ENCODE data around the gene DPEP1.
"Not testable (repeated sequence)": the region's sequence is repeated elsewhere in the genome, so short reads cannot be mapped to it uniquely, and the experiment has no call there.

Gene DPEP1

GRCh38 chr16:89613231-89613953, at the start of gene DPEP1:
TSS of gene DPEP1 (plus strand) at chr16:89613642. CDS start at chr16:89630411, 16,769 bp downstream.
- no peak for DNase-seq

DNA sequence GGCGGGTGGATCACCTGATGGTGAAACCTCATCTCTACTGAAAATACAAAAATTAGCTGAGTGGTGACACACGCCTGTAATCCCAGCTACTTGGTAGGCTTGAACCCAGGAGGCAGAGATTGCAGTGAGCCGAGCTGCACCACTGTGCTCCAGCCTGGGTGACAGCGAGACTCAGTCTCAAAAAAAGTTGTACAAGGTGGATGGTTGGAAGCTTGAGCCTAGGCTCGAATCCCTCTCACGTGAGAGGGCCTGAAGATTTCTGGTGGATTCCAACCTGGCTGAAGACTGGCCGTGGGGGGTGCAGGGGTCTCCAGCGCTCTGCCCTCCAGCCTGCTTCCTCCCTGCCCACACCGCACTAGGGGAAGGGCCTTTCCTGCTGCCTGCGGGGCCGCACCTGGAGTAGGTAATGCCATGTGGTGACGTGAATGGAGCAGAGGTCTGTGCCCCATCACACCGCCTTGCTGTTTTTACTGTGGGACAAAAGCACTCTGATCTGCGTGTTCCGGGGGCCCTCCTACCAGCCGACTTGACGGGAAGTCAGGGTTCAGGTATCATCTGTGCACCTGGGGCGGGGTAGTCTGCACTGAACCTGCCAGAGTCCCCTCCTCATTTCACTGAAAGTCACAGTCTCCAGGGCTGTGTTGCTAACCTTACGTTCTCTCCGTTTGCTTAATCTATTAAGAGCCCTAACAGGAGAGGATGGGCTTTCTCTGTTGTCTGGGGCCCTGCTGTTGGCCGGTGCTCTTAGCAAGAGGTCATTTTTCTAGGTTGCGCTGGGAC, 48.8 kb upstream of the DPEP1 start:
- DNase-seq: no peak

- DNase-seq: no peak
These were observed 48.3 kb upstream of the DPEP1 start for GRCh38 chr16:89565256-89565505.

GRCh38 chr16:89565506-89566372, 47.7 kb upstream of the DPEP1 start:
- DNase-seq: peak; percentile 45

DNA sequence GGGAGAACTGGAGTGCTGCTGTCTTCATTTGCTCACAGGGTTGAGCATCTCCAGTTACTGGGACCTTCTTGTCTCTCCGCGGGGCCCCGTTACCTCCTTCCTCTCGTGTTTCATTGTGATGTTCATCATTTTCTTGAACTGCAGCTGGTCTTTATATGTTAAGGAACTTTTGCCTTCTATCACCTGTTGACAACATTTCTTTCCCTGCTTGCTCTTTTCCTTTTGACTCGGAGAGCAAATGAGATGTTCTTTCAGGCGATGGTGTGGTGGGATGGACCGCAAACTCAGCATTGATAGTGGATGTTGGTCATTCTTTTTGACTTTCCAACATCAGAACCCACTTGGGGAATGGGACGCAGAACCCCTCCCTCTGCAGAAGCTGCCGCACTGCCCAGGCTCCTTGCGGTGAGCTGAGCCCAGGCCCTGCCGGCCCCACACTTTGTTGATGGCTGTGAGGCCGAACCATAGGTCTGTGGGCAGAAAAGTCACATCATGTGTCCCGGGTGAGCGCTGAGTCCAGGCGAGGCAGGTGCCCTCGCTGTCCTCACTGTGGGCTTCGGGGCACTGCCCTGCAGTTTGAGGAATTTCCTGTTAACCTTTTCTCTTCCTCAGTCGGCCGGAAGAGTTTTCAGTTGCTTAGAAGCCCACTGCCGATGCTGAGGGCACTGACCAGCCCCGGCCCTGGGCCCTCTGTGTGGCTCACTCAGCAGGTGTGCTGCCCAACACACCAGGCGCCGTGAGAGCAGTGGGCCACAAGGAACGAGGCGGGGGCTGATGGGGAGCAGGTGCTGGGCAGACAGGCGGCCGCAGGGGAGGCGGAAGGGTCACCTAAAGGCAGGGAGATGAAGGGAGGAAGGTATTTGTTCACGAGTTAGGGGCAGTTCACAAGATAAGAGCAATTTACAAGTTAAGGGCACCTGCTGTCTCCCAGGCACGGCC, 45.5 kb upstream of the DPEP1 start:
- no peak for DNase-seq

- no peak for DNase-seq
These were observed 43.7 kb upstream of the DPEP1 start for GRCh38 chr16:89569506-89570341.

GRCh38 chr16:89570342-89570923, 43.0 kb upstream of the DPEP1 start:
- no peak for DNase-seq

DNA sequence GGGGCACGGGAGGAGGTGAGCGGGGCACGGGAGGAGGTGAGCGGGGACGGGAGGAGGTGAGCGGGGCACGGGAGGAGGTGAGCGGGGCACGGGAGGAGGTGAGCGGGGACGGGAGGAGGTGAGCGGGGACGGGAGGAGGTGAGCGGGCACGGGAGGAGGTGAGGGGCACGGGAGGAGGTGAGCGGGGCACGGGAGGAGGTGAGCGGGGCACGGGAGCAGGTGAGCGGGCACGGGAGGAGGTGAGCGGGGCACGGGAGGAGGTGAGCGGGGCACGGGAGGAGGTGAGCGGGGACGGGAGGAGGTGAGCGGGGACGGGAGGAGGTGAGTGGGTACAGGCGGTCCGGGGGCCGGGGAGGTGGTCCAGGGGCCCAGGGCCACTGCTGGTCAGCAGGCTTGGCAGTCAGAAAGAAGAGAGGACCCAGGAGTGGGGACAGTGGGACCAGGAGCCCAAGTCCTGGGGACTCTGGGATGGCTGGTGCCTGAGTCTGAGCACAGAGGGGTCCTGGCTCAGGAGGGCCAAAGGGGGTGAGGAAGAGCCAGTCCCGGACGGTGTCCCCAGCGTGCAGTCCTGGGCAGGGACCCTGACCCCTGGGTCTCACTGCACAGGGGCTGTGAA, 42.4 kb upstream of the DPEP1 start:
- DNase-seq: not testable (repeated sequence)

- no peak for DNase-seq
These were observed 41.8 kb upstream of the DPEP1 start for GRCh38 chr16:89571636-89572035.

GRCh38 chr16:89572073-89572484, 41.4 kb upstream of the DPEP1 start:
- no peak for DNase-seq

DNA sequence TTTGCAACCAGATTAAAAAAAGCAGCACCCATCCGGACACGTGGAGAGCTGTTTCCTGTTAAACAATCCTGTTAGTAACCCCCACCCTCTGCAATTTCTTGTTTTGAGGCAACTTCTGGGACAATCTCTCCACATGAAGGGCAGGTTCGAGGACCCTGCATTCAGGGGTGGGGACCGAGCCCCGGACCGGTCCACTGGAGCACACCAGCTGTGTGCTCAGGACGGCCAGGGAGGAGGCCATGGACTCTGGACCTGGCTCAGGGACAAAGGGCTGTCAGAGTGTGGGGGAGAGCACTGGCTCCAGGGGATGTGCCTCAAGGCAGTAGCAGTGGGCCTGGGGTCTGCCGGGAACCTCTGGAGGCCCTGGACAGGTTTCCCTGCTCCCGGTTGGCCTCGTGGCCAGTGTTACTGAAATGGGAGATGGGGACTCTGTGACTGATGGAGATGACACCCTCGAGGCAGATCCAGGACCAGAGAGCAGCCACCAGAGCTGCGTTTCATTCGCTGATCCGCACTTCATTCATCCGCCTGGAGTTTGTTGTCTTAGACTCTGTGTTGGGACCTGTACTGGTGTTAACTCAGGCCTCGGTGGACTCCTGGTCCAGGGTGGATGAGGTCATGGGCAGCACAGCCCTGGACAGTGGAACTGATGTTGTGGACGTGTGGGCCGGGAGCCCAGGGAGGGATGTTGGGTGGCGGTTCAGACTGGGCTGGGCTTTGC, 40.8 kb upstream of the DPEP1 start:
- no peak for DNase-seq

DNA sequence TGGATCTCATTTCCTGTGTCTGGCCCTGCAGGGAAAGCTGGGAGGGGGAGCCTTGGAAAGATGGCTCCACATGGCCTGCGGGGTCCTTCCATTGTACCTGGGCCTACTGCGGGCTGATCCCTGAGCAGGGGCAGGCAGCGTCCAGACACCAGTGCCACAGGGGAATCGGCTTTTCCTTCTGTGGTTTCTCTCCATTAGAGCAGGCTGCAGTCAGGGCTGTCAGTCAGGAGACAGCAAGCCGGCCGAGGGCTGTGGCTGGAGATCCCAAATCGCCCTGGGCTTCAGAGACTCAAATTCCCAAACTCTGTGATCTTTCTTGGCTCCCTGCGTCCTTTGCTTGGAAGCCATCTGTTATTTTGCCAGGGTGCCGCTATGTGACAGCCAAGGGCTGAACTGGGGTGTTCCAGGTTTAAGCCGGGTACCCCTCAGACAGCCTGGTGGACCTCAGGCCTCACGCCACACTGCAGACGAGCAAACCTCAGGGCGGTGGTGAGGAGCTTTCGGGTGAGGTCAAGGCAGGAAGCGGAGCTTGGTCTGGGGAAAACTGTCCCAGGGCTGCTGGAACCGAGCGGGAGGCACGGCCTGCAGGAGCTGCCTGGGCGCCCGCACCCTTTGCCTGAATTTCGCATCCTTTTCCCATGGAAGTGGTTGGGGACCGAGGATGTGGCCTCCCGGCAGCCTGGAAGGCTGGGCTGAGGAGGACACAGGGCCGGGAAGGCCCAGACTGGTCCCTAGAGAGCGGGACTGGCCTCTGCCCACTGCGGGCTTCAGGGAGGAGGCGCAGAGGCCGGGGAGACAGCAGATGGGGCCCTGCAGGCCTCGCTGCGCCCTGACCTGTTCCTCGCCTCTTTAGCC, 39.4 kb upstream of the DPEP1 start:
- DNase-seq: no peak

DNA sequence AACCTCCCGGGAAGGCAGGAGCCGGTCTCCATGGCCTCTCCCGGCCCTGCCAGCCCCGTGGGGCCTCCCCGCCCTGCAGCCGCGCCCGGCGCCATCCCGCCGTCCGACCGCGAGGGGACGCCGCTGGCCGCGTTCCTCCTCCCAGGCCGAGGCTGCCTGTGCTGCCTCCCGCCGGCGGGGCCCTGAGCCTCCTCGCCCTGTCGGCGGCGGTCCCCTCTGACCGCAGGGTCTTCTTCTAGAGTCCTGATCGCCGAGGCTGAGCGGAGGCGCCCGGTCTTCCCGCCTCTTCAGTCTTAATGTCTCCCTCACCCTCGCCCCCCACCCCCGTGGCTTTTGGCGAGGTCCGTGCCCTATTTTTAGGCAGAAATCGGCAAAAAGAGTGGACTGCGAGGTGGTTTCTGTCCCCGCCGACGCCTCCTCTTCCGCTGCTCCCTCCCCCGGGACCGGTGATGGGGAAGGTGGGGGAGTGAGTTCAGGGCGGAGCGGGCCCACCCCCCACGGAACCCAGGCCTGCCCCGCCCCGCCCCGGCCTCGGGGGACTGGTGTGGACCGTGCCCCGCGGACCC, 38.7 kb upstream of the DPEP1 start:
- peak; percentile 52 for DNase-seq

DNA sequence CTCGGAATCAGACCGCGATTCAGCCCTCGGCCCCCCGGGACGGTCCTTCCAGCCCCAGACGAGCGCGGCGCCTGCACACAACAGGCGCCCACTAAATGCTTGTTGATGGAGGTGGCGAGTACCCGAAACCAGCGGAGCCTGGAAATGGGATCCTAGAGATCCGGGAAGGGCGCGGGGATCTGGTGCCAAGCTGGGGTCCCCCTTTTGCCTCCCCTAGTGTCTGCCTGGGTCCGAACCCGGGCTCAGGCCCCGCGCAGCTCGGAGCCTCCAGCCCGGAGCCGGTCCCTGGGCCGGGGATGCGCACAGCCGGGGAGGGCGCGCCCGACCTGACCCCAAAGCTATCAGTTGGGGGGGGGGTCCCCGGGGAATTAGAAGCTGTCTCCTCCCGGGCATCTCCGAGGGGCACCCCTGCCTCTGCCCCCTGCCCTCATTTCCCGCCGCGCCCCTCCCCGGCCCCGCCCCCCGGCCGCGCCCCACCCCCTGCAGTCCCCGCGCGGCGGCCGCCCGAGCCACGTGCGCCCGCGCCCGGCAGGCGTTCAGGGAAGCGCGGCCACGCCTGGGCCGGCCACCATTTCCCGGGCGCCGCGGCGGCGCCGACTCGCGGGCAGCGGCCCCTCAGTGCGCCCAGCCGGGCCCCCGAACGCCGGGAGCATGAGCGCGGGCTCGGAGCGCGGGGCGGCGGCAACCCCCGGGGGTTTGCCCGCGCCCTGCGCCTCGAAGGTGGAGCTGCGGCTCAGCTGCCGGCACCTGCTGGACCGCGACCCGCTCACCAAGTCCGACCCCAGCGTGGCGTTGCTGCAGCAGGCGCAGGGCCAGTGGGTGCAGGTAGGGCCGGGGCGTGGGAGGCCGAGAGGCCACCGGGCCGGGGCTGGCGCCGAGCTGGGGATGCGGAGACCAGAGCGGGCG, 37.9 kb upstream of the DPEP1 start, which contains the start of gene CPNE7:
Gene CPNE7 (plus strand): TSS at position 512 of the 906 bp plus-strand sequence. CDS start 140 bp downstream, at position 652.
- DNase-seq: no peak

DNA sequence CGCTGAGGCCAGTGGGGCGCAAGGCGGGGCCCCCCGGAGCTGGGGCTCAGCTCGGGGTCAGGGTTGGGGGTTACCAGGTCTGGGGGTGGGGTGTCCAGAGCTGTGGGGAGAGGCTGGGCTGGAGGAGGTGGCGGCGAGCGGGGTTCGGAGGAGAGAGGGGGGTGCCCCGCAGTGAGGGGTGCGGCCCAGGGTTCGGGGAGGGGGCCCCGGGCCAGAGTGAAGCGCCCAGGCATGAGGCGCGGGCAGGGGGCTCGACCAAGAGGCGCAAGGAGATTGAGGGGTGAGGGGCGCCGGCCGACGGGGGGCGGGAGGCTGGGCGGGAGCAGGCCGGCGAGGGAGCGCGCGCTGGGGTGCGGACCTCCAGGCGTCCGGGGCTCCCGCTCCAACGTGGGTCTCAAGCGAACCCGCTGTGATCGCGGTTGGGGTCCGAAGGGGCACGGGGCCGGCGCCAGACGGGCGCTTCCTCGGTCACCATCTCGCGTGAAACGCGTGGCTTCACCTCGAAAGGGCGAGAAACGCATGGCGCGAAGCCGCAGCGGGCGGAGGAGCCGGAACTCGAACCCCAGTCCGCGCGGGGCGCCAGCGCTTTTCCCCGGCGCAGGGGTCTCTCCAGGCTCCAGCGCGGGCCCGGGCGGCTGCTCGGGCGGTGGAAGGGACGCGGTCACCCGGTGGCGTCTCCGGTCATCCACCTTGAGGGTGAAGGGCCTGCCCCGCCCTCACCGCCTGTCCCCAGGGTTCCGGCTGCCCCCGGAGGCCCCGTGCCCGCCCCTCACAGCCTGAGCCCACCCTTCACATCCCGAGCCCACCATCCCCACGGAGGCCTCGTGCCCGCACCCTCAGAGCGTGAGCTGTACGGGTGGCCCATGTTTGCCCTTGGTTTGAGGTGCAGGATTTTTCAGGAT, 37.0 kb upstream of the DPEP1 start:
- no peak for DNase-seq

DNA sequence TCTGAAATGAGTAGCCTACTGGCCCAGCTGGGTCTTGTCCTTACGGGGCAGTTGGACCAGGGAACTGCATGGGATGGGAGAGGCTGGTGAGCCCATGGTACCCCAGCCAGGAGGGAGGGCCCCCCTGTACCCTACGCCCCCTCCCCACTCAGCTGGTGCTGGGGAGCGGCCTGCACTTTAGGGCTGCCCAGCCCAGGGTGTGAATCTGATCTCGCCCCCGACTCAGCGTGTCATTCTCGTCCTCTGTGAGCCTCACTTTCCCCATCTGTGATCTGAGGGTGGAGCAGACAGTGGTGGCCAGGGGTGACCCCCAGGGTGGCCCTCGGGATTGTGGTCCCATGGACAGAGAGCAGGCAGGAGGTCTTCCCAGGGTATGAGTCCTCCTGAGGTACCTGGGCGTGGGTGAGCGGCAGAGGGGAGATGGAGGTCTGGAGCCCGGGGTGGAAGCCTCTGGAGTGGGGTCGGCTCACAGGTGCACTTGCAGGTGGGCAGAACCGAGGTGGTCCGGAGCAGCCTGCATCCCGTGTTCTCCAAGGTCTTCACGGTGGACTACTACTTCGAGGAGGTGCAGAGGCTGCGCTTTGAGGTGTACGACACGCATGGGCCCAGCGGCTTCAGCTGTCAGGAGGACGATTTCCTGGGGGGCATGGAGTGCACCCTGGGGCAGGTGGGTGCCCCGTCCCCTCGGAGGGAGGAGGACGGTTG, 36.2 kb upstream of the DPEP1 start:
- DNase-seq: no peak
